Activated CD8-positive, alpha-beta T cell treated with anti-CD3 and anti-CD28 coated beads for 36 hours (primary cell): Measurements from ENCODE around the gene PRKAG1. TPM values are rescaled to one million over a fixed set of nuclear protein-coding genes. Genes with fewer than 3 reads are reported as not detected.
A peak's percentile ranks its signal among the peaks of the same experiment; 100 is the strongest.

Experiments
- ATAC-seq: fragments of 200-7000 bp; cut with Tn5 transposase; one replicate; pipeline ENCODE4 v1.10.0; 2021; ENCODE audit warnings: mild to moderate bottlenecking, moderate library complexity
- CTCF ChIA-PET: fragments of 350-600 bp; sonication (Branson Sonifier 250); formaldehyde crosslinking; loops from one replicate; lab custom pipeline; 2021; ENCODE audit warnings: antibody characterized with exemption; lab: Charles Lee
- POLR2A ChIA-PET: fragments of 350-600 bp; sonication (Branson Sonifier 250); formaldehyde crosslinking; loops from one replicate; lab custom pipeline; 2021; ENCODE audit warnings: antibody characterized with exemption; lab: Charles Lee
- DNase-seq: peaks from one replicate; pipeline ENCODE4 v3.0.0-alpha.2; 2020
- H3K27ac Mint-ChIP-seq: one replicate; pipeline ENCODE4 v1.8.0; 2021; ENCODE audit warnings: mild to moderate bottlenecking, mixed read lengths
- H3K27me3 Mint-ChIP-seq: one replicate; pipeline ENCODE4 v1.8.0; 2021; ENCODE audit warnings: mixed read lengths
- H3K36me3 Mint-ChIP-seq: one replicate; pipeline ENCODE4 v1.8.0; 2021; ENCODE audit warnings: low read depth, mixed read lengths
- H3K4me1 Mint-ChIP-seq: one replicate; pipeline ENCODE4 v1.8.0; 2021; ENCODE audit warnings: low read depth, mixed read lengths
- H3K4me3 Mint-ChIP-seq: one replicate; pipeline ENCODE4 v1.8.0; 2021; ENCODE audit warnings: mild to moderate bottlenecking, moderate library complexity, mixed read lengths
- H3K9me3 Mint-ChIP-seq: one replicate; pipeline ENCODE4 v1.8.0; 2021; ENCODE audit warnings: mixed read lengths
- CTCF ChIP-seq: fragments of 200-600 bp; IDR thresholded peaks from one replicate; pipeline ENCODE4 v1.8.0; 2022; ENCODE audit warnings: antibody characterized with exemption, mild to moderate bottlenecking
- intact Hi-C: fragments of 100-400 bp; cut with micrococcal nuclease; formaldehyde crosslinking; loops from one replicate; pipeline ENCODE4 v1.10.0; 2022
- total RNA-seq, 2 experiments: library from RNA; stranded (reverse); gene quantifications; one replicate each; pipeline ENCODE4 v1.2.3, GENCODE V29; 2021

The PRKAG1 gene
- total RNA-seq, 2 experiments from 2014 or later = 43.3 to 47.3 TPM

GRCh38 chr12:48957141-48958048 is 61.2 kb downstream of the PRKAG1 start, which contains the start of gene ARF3:
Gene ARF3 (minus strand): TSS chr12:48957487. CDS start chr12:48941095, 16,392 bp downstream.
- H3K9me3 Mint-ChIP-seq = no peaks in the 10 kb centered on the region

DNA sequence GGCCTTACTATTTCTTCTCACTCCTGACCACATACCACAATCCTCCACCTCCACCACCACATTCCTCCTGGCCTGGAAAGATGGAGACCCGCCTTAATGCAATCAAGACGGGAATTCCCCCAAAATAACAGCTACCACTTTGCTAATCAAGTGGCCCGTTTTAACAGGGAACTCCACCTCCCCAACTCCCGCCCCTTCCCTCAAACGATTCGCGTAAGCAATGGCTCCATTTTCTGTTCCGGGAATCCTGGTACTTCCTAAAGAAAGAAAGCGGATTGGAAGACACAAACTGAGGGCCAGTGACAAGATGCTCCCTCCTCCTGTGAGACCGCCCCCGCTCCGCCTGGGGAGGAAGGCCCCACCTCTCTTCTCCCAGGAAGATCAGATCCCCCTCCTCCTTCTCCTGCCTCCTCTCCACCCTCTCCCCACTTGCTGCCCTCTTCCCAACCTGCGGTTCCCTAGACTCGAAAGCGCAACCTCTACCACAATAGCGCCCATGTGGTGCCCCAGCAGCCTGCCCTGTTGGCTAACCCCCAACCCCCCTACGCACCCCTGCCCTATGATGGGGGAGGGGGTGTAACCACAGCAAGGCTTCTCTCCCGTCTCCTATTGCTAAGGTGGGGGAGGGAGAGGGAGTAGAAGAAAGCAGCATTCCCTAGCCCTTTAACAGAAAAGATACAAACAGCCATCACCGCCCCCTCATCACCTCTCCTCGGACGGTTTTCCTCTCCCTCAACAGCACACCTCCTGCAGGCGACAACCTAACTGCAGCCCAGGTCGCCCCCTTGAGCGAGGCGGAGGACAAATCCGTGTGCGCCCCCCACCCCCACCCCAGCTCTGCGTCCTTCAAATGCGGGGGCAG is 62.1 kb downstream of the PRKAG1 start:
- H3K9me3 Mint-ChIP-seq = no peaks in the 10 kb centered on the region
- TF ChIP-seq CTCF = no peak
- peaks cover 1% of the 10 kb centered on the region for H3K36me3 Mint-ChIP-seq
- intact Hi-C loops = no loop called here
- H3K4me3 Mint-ChIP-seq = peak overlapping the region; percentile 96
- H3K4me1 Mint-ChIP-seq = peaks cover 25% of the 10 kb centered on the region
- DNase-seq (peak; percentile 52), ATAC-seq (peak; percentile 51)
- POLR2A ChIA-PET = interaction anchor here (0.8 to 2.1 kb wide), 10 partner anchors 12 to 286 kb away, joined by 3 to 11 read pairs (median 4); partner anchors contain the start of genes DDX23, FKBP11 and WNT10B
- peaks cover 7% of the 10 kb centered on the region for H3K27me3 Mint-ChIP-seq
- peak overlapping the region; percentile 87 for H3K27ac Mint-ChIP-seq
- CTCF ChIA-PET = interaction anchor here (0.6 to 51.8 kb wide), 19 partner anchors 8 to 142 kb away, joined by 3 to 896 read pairs (median 5); partner anchors contain the start of genes DDN, FKBP11, RHEBL1 and WNT1

More at GRCh38 chr12:48957141-48958048, 61.2 kb downstream of the PRKAG1 start, which contains the start of gene ARF3:
- ChIA-PET POLR2A (interaction anchor here (0.7 to 2.1 kb wide), 13 partner anchors 11 to 287 kb away, joined by 3 to 14 read pairs (median 4); partner anchors contain the start of genes DDX23, FKBP11, TUBA1B and WNT10B), CTCF (interaction anchor here (0.7 to 51.8 kb wide), 20 partner anchors 9 to 142 kb away, joined by 3 to 896 read pairs (median 5); partner anchors contain the start of genes DDN, RHEBL1, WNT1 and WNT10B)
- H3K4me3 Mint-ChIP-seq = peak within 1 kb of the TSS; percentile 96
- no peak for TF ChIP-seq CTCF
- DNase-seq (peak; percentile 94), ATAC-seq (peak; percentile 96)
- peaks cover 25% of the 10 kb centered on the region for H3K4me1 Mint-ChIP-seq
- peak within 1 kb of the TSS; percentile 87 for H3K27ac Mint-ChIP-seq
- peaks cover 7% of the 10 kb centered on the region for H3K27me3 Mint-ChIP-seq
- intact Hi-C loops = no loop called here
- peaks cover 1% of the 10 kb centered on the region for H3K36me3 Mint-ChIP-seq

DNA sequence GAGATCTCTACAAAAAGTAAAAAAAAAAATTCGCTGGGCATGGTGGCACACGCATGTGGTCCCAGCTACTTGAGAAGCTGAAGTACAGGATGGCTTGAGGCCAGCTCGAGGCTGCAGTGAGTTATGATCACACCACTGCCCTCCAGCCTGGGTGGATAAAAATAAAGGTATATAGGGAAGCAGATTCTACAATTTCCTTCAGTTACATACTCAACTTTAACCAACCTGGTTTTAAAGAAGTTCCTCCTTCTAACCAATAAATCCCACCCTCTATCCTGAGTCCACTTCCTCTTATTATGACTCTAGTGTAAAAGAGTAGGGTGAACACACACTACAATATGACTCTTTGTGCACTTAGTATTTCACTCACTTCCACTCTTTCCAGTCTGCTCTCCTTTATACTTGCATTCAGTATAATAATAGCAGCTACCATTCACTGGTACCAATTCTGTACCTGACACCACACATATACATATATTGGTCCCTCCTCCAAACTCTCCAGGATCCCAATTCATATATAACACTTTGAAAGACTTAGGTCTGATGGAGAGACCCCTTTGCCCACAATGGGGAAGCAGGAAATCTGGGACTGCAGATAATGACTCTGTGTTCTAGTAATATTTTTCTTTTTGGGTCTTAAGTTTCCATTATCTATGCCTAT is 63.6 kb downstream of the PRKAG1 start:
- peaks cover 1% of the 10 kb centered on the region for H3K27me3 Mint-ChIP-seq
- DNase-seq (no peak), ATAC-seq (no peak)
- H3K4me1 Mint-ChIP-seq = peaks cover 25% of the 10 kb centered on the region
- H3K4me3 Mint-ChIP-seq = peak overlapping the region; percentile 96
- intact Hi-C loops = no loop called here
- no peak for TF ChIP-seq CTCF
- H3K36me3 Mint-ChIP-seq = peaks cover 1% of the 10 kb centered on the region
- ChIA-PET CTCF (interaction anchor here (1.0 to 51.8 kb wide), 7 partner anchors 18 to 109 kb away, joined by 3 to 896 read pairs (median 14); partner anchors contain the start of genes DDN, FKBP11 and WNT1), POLR2A (interaction anchor here (0.7 kb wide), 1 partner anchor 30 kb away, joined by 3 read pairs; the partner anchor contains the start of gene FKBP11)
- H3K27ac Mint-ChIP-seq = peak overlapping the region; percentile 13
- no peaks in the 10 kb centered on the region for H3K9me3 Mint-ChIP-seq

DNA sequence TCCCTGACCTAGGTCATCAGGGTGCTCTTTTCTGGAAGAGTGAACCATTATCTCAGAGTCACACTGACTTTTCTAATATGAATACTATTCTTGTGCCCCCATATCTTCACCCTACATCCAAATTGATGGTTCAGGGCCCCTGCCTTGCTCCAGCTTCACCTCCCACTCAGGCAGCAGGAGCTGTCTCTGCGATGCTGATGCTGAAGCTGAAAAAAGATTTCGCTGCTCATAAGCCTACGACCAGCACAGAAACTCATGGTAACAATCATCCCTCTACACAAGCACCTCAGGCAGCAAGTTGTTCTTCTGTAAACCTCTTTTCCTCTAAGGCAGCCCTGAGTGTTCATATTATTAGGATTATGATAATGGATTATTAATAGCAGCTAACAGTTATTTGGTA is 64.5 kb downstream of the PRKAG1 start:
- TF ChIP-seq CTCF = no peak
- intact Hi-C loops = no loop called here
- ChIA-PET POLR2A (interaction anchor here (2.5 kb wide), 1 partner anchor 11 kb away, joined by 11 read pairs; no protein-coding TSS in a partner anchor), CTCF (interaction anchor here (1.2 to 51.8 kb wide), 4 partner anchors 17 to 50 kb away, joined by 4 to 896 read pairs (median 62); partner anchors contain the start of genes DDN and WNT1)
- Mint-ChIP-seq H3K27ac (no peak overlapping the region), H3K36me3 (peaks cover 2% of the 10 kb centered on the region), H3K4me3 (no peak overlapping the region), H3K27me3 (peaks cover 1% of the 10 kb centered on the region), H3K4me1 (peaks cover 25% of the 10 kb centered on the region), H3K9me3 (no peaks in the 10 kb centered on the region)
- DNase-seq (no peak), ATAC-seq (no peak)
